ENCODE measurements around the gene LMOD2. TPM values are rescaled to one million over a fixed set of nuclear protein-coding genes. Genes with fewer than 3 reads are reported as not detected.

LMOD2 gene
- total RNA-seq, 1 donor from 2014 or later: not detected

- DNase-seq (ENCODE audit: low read depth): no peak
These were observed 15.1 kb upstream of the LMOD2 start for GRCh38 chr7:123640583-123640982.

GRCh38 chr7:123641901-123642300 is 13.8 kb upstream of the LMOD2 start:
- no peak for DNase-seq (ENCODE audit: low read depth)

GRCh38 chr7:123643495-123644441 is 11.9 kb upstream of the LMOD2 start:
- DNase-seq (ENCODE audit: low read depth): peak; percentile 87

GRCh38 chr7:123645516-123645915 is 10.2 kb upstream of the LMOD2 start:
- no peak for DNase-seq (ENCODE audit: low read depth)

GRCh38 chr7:123647106-123647730 is 8.4 kb upstream of the LMOD2 start:
- peak; percentile 30 for DNase-seq (ENCODE audit: low read depth)

- no peak for DNase-seq (ENCODE audit: low read depth)
These were observed 5.7 kb upstream of the LMOD2 start for GRCh38 chr7:123649964-123650363.

GRCh38 chr7:123650595-123650994 is 5.1 kb upstream of the LMOD2 start:
- no peak for DNase-seq (ENCODE audit: low read depth)

GRCh38 chr7:123652406-123652805 is 3.3 kb upstream of the LMOD2 start:
- no peak for DNase-seq (ENCODE audit: low read depth)

- no peak for DNase-seq (ENCODE audit: low read depth)
These were observed 2.5 kb upstream of the LMOD2 start for GRCh38 chr7:123653162-123653561.

- DNase-seq (ENCODE audit: low read depth): no peak
These were observed 1.1 kb downstream of the LMOD2 start for GRCh38 chr7:123656544-123657303.

- DNase-seq (ENCODE audit: low read depth): no peak
These were observed 1.6 kb downstream of the LMOD2 start for GRCh38 chr7:123657304-123657685.

- no peak for DNase-seq (ENCODE audit: low read depth)
These were observed 2.4 kb downstream of the LMOD2 start for GRCh38 chr7:123658023-123658422.

GRCh38 chr7:123660514-123661354 is 5.1 kb downstream of the LMOD2 start:
- DNase-seq (ENCODE audit: low read depth): no peak

GRCh38 chr7:123661765-123662164 is 6.1 kb downstream of the LMOD2 start:
- no peak for DNase-seq (ENCODE audit: low read depth)

- DNase-seq (ENCODE audit: low read depth): no peak
These were observed 6.6 kb downstream of the LMOD2 start for GRCh38 chr7:123662293-123662692.

GRCh38 chr7:123662755-123663154 is 7.1 kb downstream of the LMOD2 start:
- no peak for DNase-seq (ENCODE audit: low read depth)

- DNase-seq (ENCODE audit: low read depth): no peak
These were observed 7.5 kb downstream of the LMOD2 start for GRCh38 chr7:123663200-123663599.

GRCh38 chr7:123665157-123665556 is 9.5 kb downstream of the LMOD2 start:
- DNase-seq (ENCODE audit: low read depth): no peak

GRCh38 chr7:123665896-123666295 is 10.2 kb downstream of the LMOD2 start:
- DNase-seq (ENCODE audit: low read depth): no peak

- no peak for DNase-seq (ENCODE audit: low read depth)
These were observed 10.8 kb downstream of the LMOD2 start for GRCh38 chr7:123666492-123666891.

GRCh38 chr7:123669485-123669884 is 13.8 kb downstream of the LMOD2 start:
- DNase-seq (ENCODE audit: low read depth): no peak
